HepG2 (cell line): ENCODE data around the gene TMEM81. TPM values are rescaled to one million over a fixed set of nuclear protein-coding genes. Genes with fewer than 3 reads are reported as not detected.

Source experiments
- ATAC-seq: fragments of 200-7000 bp; cut with Tn5 transposase; 3 replicates; pipeline ENCODE4 v1.9.1; 2020; ENCODE audit warnings: mild to moderate bottlenecking, moderate library complexity
- BruUV-seq: library from RNA; stranded (reverse); fragments of 400-500 nt; replicated peaks from 2 replicates; lab custom pipeline; 2021; lab: Mats Ljungman, UMichigan
- CTCF ChIA-PET: fragments of 300-600 bp; formaldehyde crosslinking; extraction: SDS; loops from one replicate; lab custom pipeline; 2021; ENCODE audit warnings: low total read pairs, inconsistent platforms, low intra/inter-chr PET ratio; lab: Yijun Ruan, JAX
- POLR2A ChIA-PET: fragments of 350-600 bp; sonication (Branson Sonifier 250); formaldehyde crosslinking; loops from one replicate; lab custom pipeline; 2020; ENCODE audit warnings: antibody characterized with exemption, inconsistent platforms; lab: Yijun Ruan, JAX
- DNase-seq: peaks from one replicate; pipeline ENCODE4 v3.0.0-alpha.2; 2015; ENCODE audit warnings: low spot score
- FAIRE-seq: peaks from 3 replicates; lab custom pipeline; 2011; peaks lifted over from hg19 to GRCh38; lab: Jason Lieb, UNC
- H2AFZ ChIP-seq: one replicate; pipeline ENCODE4 v1.6.1; 2011; ENCODE audit warnings: low read length, inconsistent platforms
- H3K27ac ChIP-seq: fragments of 300-600 bp; 3 replicates; pipeline ENCODE4 v1.8.0; 2011; ENCODE audit warnings: mixed run types, mild to moderate bottlenecking, mixed read lengths, low read length, inconsistent platforms; ENCODE audit not compliant: insufficient read depth; ENCODE audit errors: extremely low read length
- H3K27me3 ChIP-seq, 2 experiments: fragments of 200-600 bp in 1 of 2; 2 replicates in 1 of 2; 3 replicates in 1 of 2; pipeline versions ENCODE4 v1.6.0 to v1.8.0; 2011; ENCODE audit warnings: low read length in 2 of 2, mild to moderate bottlenecking in 2 of 2, moderate library complexity in 2 of 2, inconsistent platforms in 1 of 2; ENCODE audit not compliant: insufficient read depth in 2 of 2, control insufficient read depth in 1 of 2
- H3K36me3 ChIP-seq, 2 experiments: fragments of 200-600 bp in 1 of 2; replicated peaks in 1 of 2; 2 replicates in 1 of 2; 3 replicates in 1 of 2; pipeline versions ENCODE4 v1.5.1 to v1.8.0; 2011; ENCODE audit warnings: low read length in 2 of 2, inconsistent platforms in 1 of 2; ENCODE audit not compliant: insufficient read depth in 2 of 2, control insufficient read depth in 1 of 2
- H3K4me1 ChIP-seq: 2 replicates; pipeline ENCODE4 v1.5.1; 2012; ENCODE audit warnings: low read length, inconsistent platforms; ENCODE audit not compliant: insufficient read depth
- H3K4me2 ChIP-seq: 2 replicates; pipeline ENCODE4 v1.6.0; 2011; ENCODE audit warnings: low read depth, low read length, inconsistent platforms
- H3K4me3 ChIP-seq, 3 experiments: fragments of 200-600 bp in 1 of 3; sonication (generic), shearing (Covaris generic) in 1 of 3; replicated peaks in 1 of 3; 2 replicates each; pipeline ENCODE4 v1.5.1; 2011 to 2016; ENCODE audit warnings: low read length in 3 of 3, inconsistent platforms in 2 of 3, low read depth in 2 of 3, mild to moderate bottlenecking in 2 of 3, control low read depth in 1 of 3, mixed read lengths in 1 of 3; ENCODE audit not compliant: insufficient read depth in 1 of 3
- H3K79me2 ChIP-seq: one replicate; pipeline ENCODE4 v1.6.1; 2011; ENCODE audit warnings: low read length, inconsistent platforms; ENCODE audit not compliant: insufficient read depth
- H3K9ac ChIP-seq: 2 replicates; pipeline ENCODE4 v1.6.0; 2011; ENCODE audit warnings: mild to moderate bottlenecking, low read depth, low read length, inconsistent platforms; ENCODE audit not compliant: insufficient read depth
- H3K9me3 ChIP-seq: 2 replicates; pipeline ENCODE4 v1.5.1; 2012; ENCODE audit warnings: mild to moderate bottlenecking, low read length
- H4K20me1 ChIP-seq: 2 replicates; pipeline ENCODE4 v1.6.0; 2011; ENCODE audit warnings: inconsistent platforms, mild to moderate bottlenecking, low read length, moderate library complexity; ENCODE audit not compliant: insufficient read depth
- BATF2 ChIP-seq: sonication (generic); formaldehyde crosslinking; IDR thresholded peaks from 2 replicates; pipeline ENCODE4 v1.8.0; 2022; ENCODE audit warnings: mild to moderate bottlenecking, missing genetic modification reagents, moderate library complexity
- EED ChIP-seq: sonication (generic); formaldehyde crosslinking; IDR thresholded peaks from 2 replicates; pipeline ENCODE4 v1.5.0; 2020; ENCODE audit warnings: mild to moderate bottlenecking, missing genetic modification reagents
- FOSL2 ChIP-seq: sonication (generic); formaldehyde crosslinking; IDR thresholded peaks from 2 replicates; pipeline ENCODE4 v1.4.0; 2020; ENCODE audit warnings: missing genetic modification reagents
- GFI1 ChIP-seq: sonication (generic); formaldehyde crosslinking; IDR thresholded peaks from 2 replicates; pipeline ENCODE4 v1.5.0; 2020; ENCODE audit warnings: missing genetic modification reagents, mild to moderate bottlenecking, borderline replicate concordance
- GRHL1 ChIP-seq: sonication (generic); formaldehyde crosslinking; conservative IDR thresholded peaks from 2 replicates; pipeline ENCODE4 v1.8.0; 2022; ENCODE audit warnings: missing genetic modification reagents
- GTF3A ChIP-seq: sonication (generic); formaldehyde crosslinking; conservative IDR thresholded peaks from 2 replicates; pipeline ENCODE4 v1.4.0; 2020; ENCODE audit warnings: mild to moderate bottlenecking, missing genetic modification reagents
- MZF1 ChIP-seq: sonication (generic); formaldehyde crosslinking; IDR thresholded peaks from 2 replicates; pipeline ENCODE4 v1.8.1; 2023; ENCODE audit warnings: mild to moderate bottlenecking, missing genetic modification reagents, borderline replicate concordance
- SKIL ChIP-seq: sonication (generic); formaldehyde crosslinking; IDR thresholded peaks from 2 replicates; pipeline ENCODE4 v1.8.0; 2022; ENCODE audit warnings: missing genetic modification reagents, mild to moderate bottlenecking, moderate library complexity, borderline replicate concordance
- STAG1 ChIP-seq: sonication (generic); formaldehyde crosslinking; IDR thresholded peaks from 2 replicates; pipeline ENCODE4 v1.4.0; 2020; ENCODE audit warnings: missing genetic modification reagents
- ZBTB10 ChIP-seq: sonication (generic); formaldehyde crosslinking; IDR thresholded peaks from 2 replicates; pipeline ENCODE4 v1.4.0; 2020; ENCODE audit warnings: missing genetic modification reagents, borderline replicate concordance
- ZFP36L1 ChIP-seq: sonication (generic); formaldehyde crosslinking; IDR thresholded peaks from 2 replicates; pipeline ENCODE4 v1.8.0; 2022; ENCODE audit warnings: mild to moderate bottlenecking, missing genetic modification reagents, moderate library complexity
- ZMYM2 ChIP-seq: sonication (generic); formaldehyde crosslinking; IDR thresholded peaks from 2 replicates; pipeline ENCODE4 v1.8.0; 2022; ENCODE audit warnings: mild to moderate bottlenecking, missing genetic modification reagents
- ZNF281 ChIP-seq: sonication (generic); formaldehyde crosslinking; IDR thresholded peaks from 2 replicates; pipeline ENCODE4 v1.4.0; 2020; ENCODE audit warnings: missing genetic modification reagents, borderline replicate concordance
- ZNF501 ChIP-seq: sonication (generic); formaldehyde crosslinking; IDR thresholded peaks from 2 replicates; pipeline ENCODE4 v1.5.1; 2020; ENCODE audit warnings: mild to moderate bottlenecking, moderate library complexity, missing genetic modification reagents
- ZNF547 ChIP-seq: sonication (generic); formaldehyde crosslinking; IDR thresholded peaks from 2 replicates; pipeline ENCODE4 v1.5.1; 2020; ENCODE audit warnings: mild to moderate bottlenecking, missing genetic modification reagents
- WGBS: methylation state at CpG from one replicate; pipeline ENCODE4 v1.1.6; 2017; ENCODE audit warnings: low lambda C conversion rate; 5-methylcytosine and 5-hydroxymethylcytosine counted together
- in situ Hi-C: cut with HindIII; loops from 2 replicates; pipeline ENCODE4 v1.10.0; 2017; ENCODE audit warnings: low pct_unique_long_range_greater_than_20kb; ENCODE audit not compliant: extremely low pct_ligation_motif_present
- intact Hi-C: fragments of 100-400 bp; cut with micrococcal nuclease; formaldehyde crosslinking; loops from one replicate; pipeline ENCODE4 v1.10.0; 2022; ENCODE audit not compliant: unreplicated experiment
- polyA plus RNA-seq, 8 experiments: library from polyadenylated mRNA; depleted of rRNA in 3 of 8; stranded (reverse) in 7 of 8; unstranded in 1 of 8; fragments of >200 nt; fragmentation: Illumina TruSeq in 4 of 8; extraction: Trizol in 4 of 8; gene quantifications; 2 replicates each; pipeline versions ENCODE4 v1.2.1 to v1.2.3, GENCODE V29; 2011 to 2016; ENCODE audit warnings: low read depth in 4 of 8, missing spikeins in 1 of 8, mixed read lengths in 1 of 8; ENCODE audit not compliant: insufficient read depth in 1 of 8
- total RNA-seq, 5 experiments: library from RNA; depleted of rRNA; stranded (reverse); fragments of >200 nt; fragmentation: Illumina TruSeq; extraction: Trizol; gene quantifications; 2 replicates each; pipeline ENCODE4 v1.2.3, GENCODE V29; 2016; ENCODE audit warnings: low read depth in 1 of 5

TMEM81 gene
- total and polyA plus RNA-seq, 2 of the 13 experiments (the other 11 are each of a cell fraction or from before 2014, with no cell fraction given) = 1.1 TPM

- no TSS peak for BruUV-seq
- H3K79me2 ChIP-seq = no peaks in the 10 kb centered on the region
- POLR2A ChIA-PET = no interaction called here
- H3K4me1 ChIP-seq = no peaks in the 10 kb centered on the region
- FAIRE-seq (no peak), ATAC-seq (no peak), DNase-seq (no peak)
- H4K20me1 ChIP-seq = no peaks in the 10 kb centered on the region
- intact Hi-C loops = no loop called here
- in situ Hi-C loops = no loop called here
- H3K36me3 ChIP-seq = no peaks in the 10 kb centered on the region
- CTCF ChIA-PET = no interaction called here
- no peak overlapping the region for H2AFZ ChIP-seq
- H3K9ac ChIP-seq = no peak overlapping the region
- no peak overlapping the region for H3K4me2 ChIP-seq
- no peaks in the 10 kb centered on the region for H3K9me3 ChIP-seq
- 43% methylated on average over 10 of the region's 11 CpGs for whole genome bisulfite sequencing
- H3K27ac ChIP-seq = no peak overlapping the region
- no peak overlapping the region for H3K4me3 ChIP-seq
- H3K27me3 ChIP-seq = peaks cover 4 to 45% of the 10 kb centered on the region in 2 experiments; a peak in 4 of 5 replicates
- no peak for TF ChIP-seq ZNF501 (CRISPR knock-in tag)
- TF ChIP-seq ZFP36L1 = no peak
- TF ChIP-seq GRHL1 (CRISPR knock-in tag) = no peak
- TF ChIP-seq FOSL2 (CRISPR knock-in tag) = no peak
- no peak for TF ChIP-seq MZF1 (CRISPR knock-in tag)
- no peak for TF ChIP-seq STAG1 (CRISPR knock-in tag)
- no peak for TF ChIP-seq SKIL (CRISPR knock-in tag)
- no peak for TF ChIP-seq GFI1 (CRISPR knock-in tag)
- TF ChIP-seq ZMYM2 (CRISPR knock-in tag) = no peak
- no peak for TF ChIP-seq ZNF547 (CRISPR knock-in tag)
- no peak for TF ChIP-seq BATF2 (CRISPR knock-in tag)
- TF ChIP-seq ZBTB10 (CRISPR knock-in tag) = no peak
- TF ChIP-seq GTF3A (CRISPR knock-in tag) = no peak
- no peak for TF ChIP-seq ZNF281 (CRISPR knock-in tag)
- no peak for TF ChIP-seq EED (CRISPR knock-in tag)
These were observed 31.6 kb downstream of the TMEM81 start for GRCh38 chr1:205052690-205053089.
